Sigmoid colon (tissue), 4 donors: ENCODE measurements around the gene ACE.

ENCODE experiments used
- CTCF ChIP-seq, 4 experiments: fragments of 450-650 bp in 3 of 4; fragments of 200-600 bp in 1 of 4; IDR thresholded peaks; one replicate each; pipeline ENCODE4 v1.5.1; 2016 to 2019; ENCODE audit warnings: antibody characterized with exemption in 4 of 4, mild to moderate bottlenecking in 3 of 4, moderate library complexity in 2 of 4
- EP300 ChIP-seq, 4 donors: sonication (generic); formaldehyde crosslinking; IDR thresholded peaks; one replicate each; pipeline ENCODE4 v1.6.1; 2017; ENCODE audit warnings: antibody characterized with exemption in 4 of 4
- POLR2A ChIP-seq, 2 donors: fragments of 450-650 bp; IDR thresholded peaks; one replicate each; pipeline ENCODE4 v1.6.1; 2016; ENCODE audit warnings: antibody characterized with exemption in 2 of 2, mild to moderate bottlenecking in 2 of 2, moderate library complexity in 2 of 2
- POLR2AphosphoS5 ChIP-seq, 4 donors: sonication (generic); formaldehyde crosslinking; IDR thresholded peaks; one replicate each; pipeline ENCODE4 v1.6.1; 2017; ENCODE audit warnings: antibody characterized with exemption in 4 of 4

- TF ChIP-seq CTCF (IDR thresholded peaks at IDR 0.05) (no peak), POLR2A (IDR thresholded peaks at IDR 0.05) (no peak), POLR2AphosphoS5 (IDR thresholded peaks at IDR 0.05) (no peak), EP300 (IDR thresholded peaks at IDR 0.05) (no peak)
Measured at GRCh38 chr17:63482509-63482908, 5.6 kb downstream of the ACE start.
